Stimulated activated CD4-positive, alpha-beta T cell treated with anti-CD3 and anti-CD28 coated beads, Interleukin-2, amount 100 ng/mL, for 24 hours (primary cell): ENCODE data around the gene HRK.

Source experiments
- DNase-seq, 2 donors: peaks; one replicate each; pipeline ENCODE4 v3.0.0-alpha.2; 2020

The HRK gene

DNA sequence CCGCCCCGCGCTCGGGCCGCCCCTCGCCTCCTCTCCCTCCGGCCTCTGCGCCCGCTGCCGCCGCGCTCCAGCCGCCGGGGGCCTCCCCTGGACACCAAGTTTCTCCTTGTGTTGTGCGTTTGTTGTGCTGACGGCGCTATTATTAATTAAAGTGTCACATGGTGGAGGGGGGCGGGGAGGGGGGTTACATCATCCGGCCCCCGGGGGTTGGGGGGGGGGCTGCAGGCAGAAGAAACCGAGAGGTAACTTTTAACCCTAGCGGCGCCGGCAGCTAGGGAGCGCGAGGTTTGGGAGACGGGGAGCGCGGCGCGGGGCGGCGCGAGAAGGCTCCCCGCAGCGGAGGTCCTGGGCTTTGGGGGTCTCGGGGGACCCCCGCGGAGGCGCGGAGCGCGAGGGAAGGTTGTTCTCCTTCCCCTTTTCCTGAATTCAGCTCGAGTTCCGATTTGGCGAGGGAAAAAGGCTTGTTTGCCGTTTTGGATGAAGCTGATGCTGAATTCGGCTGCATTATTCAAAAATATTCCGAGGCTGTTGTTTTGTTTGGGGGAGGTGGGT, at the start of gene HRK:
Gene HRK (minus strand): TSS at position 117 of the 552 bp plus-strand sequence. CDS start 134 bp downstream, outside the sequence.
- DNase-seq = peak in 1 of 2 donors; percentile 7

DNA sequence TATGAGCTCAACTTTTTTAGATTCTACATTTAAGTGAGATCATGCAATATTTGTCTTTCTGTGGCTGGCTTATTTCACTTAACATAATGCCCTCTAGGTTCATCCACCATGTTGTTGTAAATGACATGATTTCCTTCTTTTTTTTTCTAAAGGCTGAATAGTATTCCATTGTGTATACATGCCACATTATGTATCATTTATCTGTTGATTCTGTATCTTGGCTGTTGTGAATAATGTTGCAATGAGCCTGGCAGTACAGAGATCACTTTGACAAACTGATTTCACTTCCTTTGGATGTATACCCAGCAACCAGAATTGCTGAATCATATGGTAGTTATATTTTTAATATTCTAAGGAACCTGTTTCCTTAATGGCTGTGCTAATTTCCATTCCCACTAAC, 48.6 kb upstream of the HRK start:
- DNase-seq = no peak

DNA sequence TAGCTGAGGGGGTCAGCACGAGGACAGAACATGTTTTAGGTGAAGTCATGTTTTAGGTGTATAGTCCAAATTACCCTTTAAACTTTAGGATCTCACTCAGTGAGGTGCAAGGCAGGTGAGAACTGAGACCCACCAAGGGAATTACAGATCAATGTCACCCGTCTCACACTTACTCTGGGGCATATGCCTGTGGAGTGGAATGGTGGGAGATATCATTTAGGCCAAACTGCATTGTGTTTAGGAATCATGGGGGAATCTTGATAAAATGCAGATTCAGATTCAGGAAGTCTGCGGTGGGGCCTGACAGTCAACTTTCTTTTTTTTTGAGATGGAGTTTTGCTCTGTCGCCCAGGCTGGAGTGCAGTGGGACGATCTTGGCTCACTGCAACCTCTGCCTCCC, 47.3 kb upstream of the HRK start:
- no peak for DNase-seq

DNA sequence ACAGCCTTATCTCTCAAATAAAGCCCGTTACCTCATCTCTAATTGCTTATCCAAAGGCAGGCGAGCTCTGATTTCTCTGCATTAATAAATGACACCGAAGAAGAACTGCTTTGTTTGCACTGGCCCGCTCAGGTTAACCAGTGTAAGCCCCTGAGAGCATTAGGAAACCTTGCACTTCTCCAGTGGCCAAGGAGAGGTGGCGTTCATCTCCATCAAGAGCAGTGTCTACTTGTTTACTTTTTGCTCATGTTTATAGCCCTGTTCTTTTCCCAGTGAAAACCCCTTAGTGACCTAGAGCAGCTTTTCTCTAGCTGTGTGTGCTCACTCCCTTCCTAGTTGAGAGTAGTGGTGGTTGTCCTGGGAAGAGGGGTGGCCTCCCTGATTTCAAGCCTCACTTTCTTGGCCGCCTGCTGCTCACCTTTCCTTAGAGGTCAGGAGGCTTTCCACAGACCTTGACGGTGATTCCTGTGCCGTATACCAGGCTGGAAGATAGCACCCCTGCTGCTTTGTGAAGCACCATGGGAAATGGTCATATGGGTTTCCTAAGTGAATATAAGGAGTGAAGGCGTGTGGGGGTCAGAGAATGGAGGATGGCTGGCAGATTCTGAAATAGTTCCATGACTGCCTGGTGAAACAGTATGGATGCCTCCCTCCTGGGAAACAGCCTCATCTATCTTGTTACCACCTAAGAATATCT, 46.2 kb upstream of the HRK start:
- DNase-seq = no peak

DNA sequence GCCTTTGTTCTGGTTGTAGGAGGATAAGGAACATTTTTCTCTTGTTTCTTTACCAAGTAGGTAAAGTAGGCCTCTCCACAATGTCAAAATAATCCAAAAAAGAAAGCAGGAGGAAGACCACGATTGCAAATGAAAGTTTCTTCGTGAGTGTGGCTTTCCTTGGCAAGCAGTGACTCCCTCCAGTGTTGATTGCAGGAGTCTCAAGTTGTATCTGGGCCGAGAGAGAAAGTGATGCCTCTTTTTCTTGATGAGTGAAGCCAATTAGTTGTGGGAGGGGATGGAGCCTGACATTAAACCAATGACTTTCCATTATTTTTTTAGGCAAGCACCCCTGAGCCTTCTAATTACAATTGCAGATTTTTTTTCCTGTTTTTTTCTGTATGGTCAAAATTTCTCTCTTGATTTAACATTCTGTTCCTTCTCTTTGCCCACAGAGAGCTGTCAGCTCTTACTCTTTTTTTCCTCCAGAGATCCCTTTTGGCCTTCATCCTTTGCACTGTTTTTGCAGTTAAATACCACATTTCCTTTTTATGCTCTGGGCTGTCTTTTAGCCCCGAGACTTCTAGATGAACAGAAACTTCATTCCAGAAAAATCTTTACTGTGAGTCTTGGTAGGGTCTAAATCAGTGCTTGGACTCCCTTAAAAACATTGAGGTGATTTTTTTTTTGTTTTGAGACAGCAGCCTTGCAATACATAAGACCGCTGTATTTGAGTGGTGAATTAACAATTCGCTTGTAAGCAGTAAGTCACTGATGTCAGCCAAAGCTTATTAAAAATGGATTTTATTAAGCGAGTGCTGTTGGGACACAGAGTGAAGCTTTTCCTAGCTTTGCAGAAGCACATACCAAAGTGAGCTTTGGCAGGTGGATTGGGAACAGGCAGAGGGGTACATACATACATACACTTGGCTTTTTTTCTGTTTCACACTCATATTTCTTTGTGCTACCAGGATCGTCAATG, 45.3 kb upstream of the HRK start:
- DNase-seq = no peak

DNA sequence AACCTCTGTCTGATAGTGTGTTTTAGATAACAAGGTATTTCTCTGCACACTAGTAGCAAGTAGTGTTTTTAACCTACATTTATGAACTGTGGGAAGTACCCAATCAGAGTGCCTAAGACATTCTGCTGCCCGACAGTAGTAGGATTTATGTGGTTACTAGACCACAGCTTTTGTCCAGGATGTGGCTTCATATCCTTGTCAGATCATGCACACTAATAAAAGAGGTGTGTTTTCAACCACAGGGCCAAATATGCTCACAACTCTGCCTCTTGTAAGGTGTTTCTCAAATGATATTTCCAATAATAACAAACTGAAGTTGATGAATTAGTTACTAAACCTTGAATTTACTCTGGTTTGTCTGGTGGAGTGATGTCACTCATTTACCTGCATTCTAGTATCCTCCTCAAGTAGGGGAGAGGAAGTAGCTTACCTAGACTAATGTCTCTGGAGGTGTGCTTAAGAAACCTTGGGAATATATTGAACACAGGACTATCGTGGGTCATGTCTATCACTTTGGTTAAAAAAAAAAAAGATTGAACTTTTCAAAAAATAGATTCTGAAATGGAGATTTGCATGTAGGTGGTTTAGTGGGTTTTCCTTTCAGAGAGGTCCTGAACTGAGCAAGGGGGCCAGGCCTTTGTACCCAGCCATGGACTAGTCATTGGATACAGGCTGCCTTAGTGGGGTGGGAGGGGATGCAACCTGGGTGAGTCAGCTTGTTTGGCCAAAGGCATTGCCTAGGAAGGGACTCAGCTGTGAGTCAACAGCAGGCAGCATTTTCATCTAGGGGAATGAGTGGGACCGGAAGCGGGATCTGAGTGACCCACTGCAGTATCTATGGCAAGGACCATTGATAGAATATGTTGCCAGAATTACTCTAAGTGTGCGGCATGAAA, 43.6 kb upstream of the HRK start:
- DNase-seq = peak; percentile 33 to 43

DNA sequence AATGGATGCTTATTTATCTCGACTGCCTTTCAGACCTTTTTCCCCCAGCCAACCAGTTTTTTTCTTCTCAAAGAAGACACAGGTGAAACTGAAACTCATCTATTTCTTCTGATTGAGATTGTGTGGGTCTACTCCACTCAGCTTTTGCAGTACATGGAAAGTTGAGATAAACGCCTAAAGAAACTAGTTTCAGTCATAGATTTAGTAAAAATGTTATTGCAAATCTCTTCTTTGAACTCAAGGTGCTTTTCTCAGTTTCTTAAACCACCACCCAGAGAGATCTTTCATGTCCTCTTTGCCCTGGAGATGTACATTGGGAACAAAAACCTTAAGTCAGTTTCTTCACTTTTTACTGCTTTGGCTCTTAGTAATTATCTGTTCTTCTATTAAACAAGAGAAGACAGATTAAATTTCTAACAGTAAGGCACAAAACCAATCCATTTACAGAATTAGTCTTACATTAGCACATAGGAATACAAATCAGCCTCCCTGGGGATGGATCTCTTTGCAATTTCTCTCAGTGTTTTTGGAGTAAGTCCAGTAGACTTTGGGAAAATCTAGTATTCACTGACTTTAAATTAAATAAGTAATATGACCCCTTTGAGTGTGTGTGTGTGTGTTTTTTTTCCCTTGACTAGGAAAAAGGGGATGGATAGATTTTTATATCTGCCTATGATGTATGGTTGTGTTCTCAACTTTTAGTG, 41.1 kb upstream of the HRK start:
- no peak for DNase-seq

DNA sequence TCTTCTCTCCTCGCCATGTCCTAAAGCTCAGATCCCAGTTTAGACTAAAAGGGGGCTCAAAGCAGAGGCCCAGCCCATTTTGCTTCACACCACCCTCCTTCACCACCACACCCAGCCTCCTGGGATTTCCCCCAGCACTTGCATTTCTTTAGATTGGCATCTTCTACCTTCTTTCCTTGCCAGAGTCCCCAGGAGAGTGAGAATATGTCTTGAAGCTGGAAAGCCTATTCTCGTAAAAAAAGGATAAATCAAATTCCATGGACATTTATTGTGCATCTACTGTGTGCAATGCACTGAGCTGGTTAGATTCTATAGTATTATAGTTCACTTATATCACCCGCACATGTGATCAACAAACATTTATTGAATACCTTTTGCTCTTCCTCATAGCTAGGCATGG, 39.7 kb upstream of the HRK start:
- DNase-seq = no peak

DNA sequence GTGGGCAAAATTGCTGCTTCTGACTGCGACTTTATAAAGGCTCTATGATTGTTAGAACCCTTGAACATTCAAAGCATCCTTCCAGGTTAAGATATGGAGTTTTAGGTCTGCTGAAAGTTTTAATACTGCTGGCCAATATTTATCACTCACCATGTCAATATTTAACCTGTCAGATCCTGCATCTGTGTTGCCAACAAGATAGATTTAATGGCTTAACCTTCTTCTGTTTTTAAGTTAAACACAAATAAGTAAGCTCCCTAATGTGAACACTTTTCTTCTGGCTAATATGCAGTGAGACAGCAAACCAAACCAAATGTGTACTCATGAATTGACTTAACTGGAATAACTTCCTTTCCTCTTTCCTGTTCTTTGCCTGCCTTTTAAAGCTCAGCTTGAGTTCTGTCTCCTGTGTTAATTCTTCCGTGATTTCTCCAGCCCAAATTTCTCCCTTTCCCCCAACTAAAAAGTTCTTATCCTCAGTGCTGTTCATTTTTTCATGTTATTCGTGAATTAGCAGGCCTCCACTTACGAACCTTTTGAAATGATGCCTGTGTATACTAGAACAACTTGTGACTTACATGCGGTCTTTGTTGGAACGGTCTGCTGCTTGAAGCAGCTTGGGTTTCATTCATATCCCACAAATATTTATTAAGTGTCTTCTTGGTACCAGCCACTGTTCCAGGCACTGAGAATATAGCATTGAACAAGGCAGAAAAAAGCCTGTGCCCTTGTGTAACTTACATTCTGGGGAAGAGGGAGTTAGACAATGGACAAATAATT, 38.7 kb upstream of the HRK start:
- no peak for DNase-seq

DNA sequence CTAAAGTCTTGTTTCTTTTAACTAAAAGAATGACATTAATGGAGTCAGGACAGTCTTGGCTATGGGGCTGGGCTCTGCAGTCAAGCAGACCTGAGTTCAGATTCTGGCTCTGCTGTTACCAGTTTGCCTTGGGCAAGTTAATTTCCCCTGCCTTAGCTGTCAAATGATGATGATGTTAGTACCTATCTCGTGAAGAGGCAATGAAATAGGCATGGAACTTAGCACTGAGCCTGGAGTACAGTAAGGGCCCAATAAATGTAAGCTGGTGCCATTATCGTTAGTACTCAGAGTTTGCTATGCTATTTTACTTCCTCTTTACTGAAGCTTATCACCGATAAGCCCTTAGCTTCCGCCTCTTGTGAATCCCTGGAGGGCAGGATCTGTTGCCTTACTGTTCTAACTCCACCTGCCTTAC, 38.0 kb upstream of the HRK start:
- DNase-seq = no peak

DNA sequence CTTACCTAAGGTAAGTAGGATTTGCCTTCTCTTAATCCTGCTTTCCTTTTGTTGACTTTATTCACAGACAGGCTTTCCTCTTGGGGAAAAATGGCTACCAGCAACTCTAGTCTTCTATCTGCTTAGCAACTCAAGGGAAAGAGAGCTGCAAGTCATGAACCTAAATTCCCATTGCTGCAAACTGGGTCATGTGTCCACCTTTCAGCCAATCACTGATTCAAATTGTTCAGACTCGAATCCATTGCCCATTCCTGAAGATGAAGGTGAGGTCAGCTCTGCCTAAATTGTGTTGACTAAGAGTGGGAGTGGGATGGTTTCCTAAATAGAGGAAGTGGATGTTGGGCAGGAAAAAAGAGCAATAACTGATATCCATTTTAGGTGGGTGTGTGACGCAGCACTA, 37.2 kb upstream of the HRK start:
- no peak for DNase-seq

DNA sequence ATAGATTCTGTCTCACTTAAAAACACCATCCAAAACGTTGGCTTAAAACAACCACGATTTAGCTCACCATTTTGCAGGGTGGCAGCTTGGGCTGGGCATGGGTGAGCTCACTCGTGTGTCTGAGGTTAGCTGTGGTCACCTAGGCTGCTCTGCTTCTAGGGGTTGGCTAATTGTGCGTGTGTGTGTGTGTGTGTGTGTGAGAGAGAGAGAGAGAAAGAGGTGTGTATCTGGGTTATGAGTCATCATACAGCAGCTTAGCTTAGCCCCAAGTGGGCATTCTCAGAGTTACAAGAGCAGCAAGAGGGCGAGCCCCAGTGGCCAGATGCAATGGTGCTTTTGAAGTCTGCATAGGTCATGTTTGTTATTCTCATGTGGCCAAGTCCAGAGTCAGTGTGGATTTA, 35.5 kb upstream of the HRK start:
- DNase-seq = peak; percentile 19 to 58

DNA sequence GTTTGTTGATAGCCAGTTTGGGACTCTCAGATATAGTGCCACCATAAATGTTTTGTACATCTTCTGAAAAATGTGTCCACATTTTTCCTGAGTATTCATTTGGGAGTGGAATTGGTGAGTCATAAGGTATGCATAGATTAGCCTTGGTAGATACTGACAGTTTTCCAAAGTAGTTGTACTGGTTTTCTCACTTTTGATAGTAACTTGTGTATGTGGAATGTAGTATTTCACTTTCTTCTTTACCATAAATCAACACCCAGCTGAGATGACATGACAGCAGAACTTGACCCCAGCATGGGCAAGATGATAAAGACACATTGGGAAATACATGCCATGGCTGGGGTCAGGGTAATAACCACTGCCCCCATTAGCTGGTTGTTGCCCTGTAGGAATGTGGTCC, 34.9 kb upstream of the HRK start:
- DNase-seq = no peak

DNA sequence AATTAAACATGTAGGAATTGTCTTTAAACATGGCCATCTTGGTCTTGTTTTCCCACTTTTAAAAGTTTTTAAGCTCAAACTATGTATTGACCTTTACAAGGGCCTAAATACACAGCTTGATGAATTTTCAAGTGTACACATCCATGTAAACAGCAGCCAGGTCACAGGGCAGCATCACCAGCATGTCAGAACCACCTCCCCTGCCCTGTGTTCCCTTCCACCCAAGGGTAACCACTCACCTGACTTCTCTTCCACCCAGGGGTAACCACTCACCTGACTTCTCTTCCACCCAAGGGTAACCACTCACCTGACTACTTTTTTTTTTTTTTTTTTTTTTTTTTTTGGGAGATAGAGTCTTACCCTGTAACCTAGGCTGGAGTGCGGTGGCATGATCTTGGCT, 34.1 kb upstream of the HRK start:
- DNase-seq = no peak

DNA sequence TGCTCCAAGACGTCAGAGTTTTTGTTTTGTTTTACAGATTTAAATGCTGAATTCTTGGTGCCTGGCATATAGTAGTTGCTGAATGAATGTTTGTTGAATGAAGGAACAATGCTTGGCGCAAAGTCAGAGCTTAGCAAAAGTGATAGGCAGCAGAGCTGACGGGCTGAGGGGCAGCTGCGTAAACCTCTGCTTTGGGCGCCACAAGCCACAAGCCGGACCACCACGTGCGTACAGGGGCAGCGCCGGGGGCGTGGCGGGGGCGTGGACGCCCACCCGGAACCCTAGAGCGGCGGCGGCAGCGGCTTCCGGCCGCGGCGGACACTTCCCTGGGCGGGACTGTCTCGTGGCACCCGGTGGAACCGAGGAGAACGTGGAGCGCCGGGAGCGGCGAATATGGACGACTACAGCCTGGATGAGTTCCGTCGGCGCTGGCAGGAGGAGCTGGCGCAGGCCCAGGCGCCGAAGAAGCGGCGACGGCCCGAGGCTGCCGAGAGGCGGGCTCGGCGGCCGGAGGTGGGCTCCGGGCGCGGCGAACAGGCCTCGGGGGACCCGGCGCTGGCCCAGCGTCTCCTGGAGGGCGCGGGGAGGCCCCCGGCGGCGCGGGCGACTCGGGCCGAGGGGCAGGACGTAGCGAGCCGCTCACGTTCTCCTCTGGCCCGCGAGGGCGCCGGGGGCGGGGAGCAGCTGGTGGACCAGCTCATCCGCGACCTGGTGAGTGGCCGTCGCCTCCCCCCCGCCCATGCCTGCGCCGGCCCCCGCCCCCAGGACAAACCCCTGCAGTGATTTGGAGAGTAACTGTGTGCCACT, 29.6 kb upstream of the HRK start, which contains the start of gene FBXW8:
Gene FBXW8 (plus strand): TSS at position 306 of the 807 bp plus-strand sequence. CDS start 88 bp downstream, at position 394.
- DNase-seq = peak; percentile 69 to 79

DNA sequence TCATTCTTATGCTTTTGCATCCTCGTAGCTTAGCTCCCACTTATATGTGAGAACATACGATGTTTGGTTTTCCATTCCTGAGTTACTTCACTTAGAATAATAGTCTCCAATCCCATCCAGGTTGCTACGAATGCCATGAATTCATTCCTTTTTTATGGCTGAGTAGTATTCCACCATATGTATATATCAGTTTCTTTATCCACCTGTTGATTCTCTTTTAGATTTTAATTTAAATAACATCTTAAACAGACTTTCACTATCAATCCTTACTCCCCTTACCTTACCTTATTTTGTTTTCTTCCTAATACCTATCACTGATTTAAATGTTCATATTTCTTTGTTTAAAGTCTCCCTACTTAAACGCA, 29.0 kb upstream of the HRK start:
- DNase-seq = no peak

DNA sequence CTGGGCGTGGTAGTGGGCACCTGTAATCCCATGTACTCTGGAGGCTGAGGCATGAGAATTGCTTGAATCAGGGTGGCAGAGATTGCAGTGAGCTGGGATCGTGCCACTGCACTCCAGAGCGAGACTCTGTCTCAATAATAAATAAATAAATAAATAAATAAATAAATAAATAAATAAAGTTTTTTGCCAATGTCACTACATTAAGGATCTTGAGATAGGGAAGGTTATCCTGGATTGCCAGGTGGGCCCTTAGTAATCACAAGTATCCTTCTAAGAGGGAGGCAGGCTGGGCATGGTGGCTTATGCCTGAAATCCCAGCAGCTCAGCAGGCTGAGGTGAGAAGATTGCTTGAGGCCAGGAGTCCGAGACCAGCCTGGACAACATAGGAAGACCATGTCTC, 25.0 kb upstream of the HRK start:
- DNase-seq = no peak

DNA sequence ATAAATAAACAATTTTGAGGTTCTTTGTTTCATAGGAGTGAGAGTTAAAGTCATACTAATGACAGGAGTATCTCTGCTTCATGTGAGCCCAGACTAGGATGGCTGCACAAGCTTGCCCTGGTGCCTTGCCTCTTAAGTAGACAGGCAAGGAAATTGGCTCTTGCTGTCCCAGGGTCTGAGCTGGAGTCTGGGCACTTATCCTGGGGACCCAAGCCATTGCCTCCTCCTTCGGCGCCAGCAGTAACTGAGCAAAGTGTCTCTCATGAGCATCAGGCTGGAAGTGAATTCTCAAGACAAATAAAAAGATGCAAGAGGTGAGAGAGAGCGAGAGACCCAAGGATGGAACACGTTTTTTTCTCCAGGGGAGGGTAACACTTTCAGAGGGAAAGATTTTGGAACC, 22.6 kb upstream of the HRK start:
- no peak for DNase-seq

DNA sequence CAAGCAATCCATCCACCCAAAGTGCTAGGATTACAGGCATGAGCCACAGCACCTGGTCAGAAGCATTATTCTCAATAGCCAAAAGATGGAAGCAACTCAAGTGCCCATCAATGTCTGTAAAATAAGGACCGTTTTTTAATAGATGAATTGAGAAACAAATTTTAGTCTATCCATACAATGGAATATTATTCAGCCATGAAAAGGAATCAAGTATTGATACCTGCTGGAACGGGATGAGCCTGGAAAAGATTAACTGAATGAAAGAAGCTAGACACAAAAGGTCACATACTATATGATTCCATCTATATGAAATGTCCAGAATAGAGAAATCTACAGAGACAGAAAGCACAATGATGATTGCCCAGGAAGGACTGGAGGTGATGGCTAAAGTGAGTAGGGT, 20.4 kb upstream of the HRK start:
- DNase-seq = no peak

DNA sequence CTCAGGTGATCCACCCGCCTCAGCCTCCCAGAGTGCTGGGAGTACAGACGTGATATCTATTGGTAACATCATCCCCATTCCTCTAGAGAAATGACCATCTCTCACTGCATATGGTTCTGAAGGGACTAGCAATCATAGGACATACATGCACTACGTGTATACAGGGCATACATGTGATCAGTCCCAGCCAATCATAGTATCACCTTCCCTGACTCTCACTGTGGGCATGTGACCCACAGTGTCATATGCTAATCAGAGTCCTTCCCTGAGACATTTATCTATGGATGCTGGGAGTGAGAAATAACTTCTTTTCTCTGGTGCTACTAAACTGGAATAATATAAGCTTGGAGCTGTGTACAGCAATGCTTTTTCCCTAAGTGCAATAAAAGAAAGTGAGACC, 17.4 kb upstream of the HRK start:
- DNase-seq = no peak
